ENCODE data around the gene ERP27. TPM values are rescaled to one million over a fixed set of nuclear protein-coding genes. Genes with fewer than 3 reads are reported as not detected.

ERP27 gene
- total RNA-seq, 4 donors from 2014 or later, result 0.42 TPM; not detected in 3

- H3K36me3 ChIP-seq, result no peaks in the 10 kb centered on the region
- DNase-seq, result no peak
- peak overlapping the region; percentile 66 to 72 (median 69) for H3K27ac ChIP-seq
- TF ChIP-seq CTCF (IDR thresholded peaks at IDR 0.05 in 4 of 5, conservative IDR thresholded peaks at IDR 0.05 in 1 of 5), result no peak
- no peak for TF ChIP-seq POLR2A (IDR thresholded peaks at IDR 0.05)
- H3K9me3 ChIP-seq, result no peaks in the 10 kb centered on the region
- in situ Hi-C loops (cut with MboI; ENCODE audit: low sequenced_read_pairs in 4 of 4) (no loop called here), intact Hi-C loops (cut with DNase I; ENCODE audit: low total_unique reads) (no loop called here)
- no peaks in the 10 kb centered on the region for H3K27me3 ChIP-seq
- no peak overlapping the region for H3K4me3 ChIP-seq
- ATAC-seq, result no peak
- peaks cover 0 to 13% of the 10 kb centered on the region in 2 donors for H3K4me1 ChIP-seq
Measured at GRCh38 chr12:14956905-14957304, 18.6 kb upstream of the ERP27 start.

GRCh38 chr12:14956024-14956891 is 17.9 kb upstream of the ERP27 start:
- intact Hi-C loops (cut with DNase I; ENCODE audit: low total_unique reads) (no loop called here), in situ Hi-C loops (cut with MboI; ENCODE audit: low sequenced_read_pairs in 4 of 4) (no loop called here)
- Histone ChIP-seq H3K4me3 (no peak overlapping the region), H3K9me3 (no peaks in the 10 kb centered on the region), H3K36me3 (no peaks in the 10 kb centered on the region), H3K27ac (peak overlapping the region; percentile 31 to 72 (median 69)), H3K4me1 (peaks cover 5 to 13% of the 10 kb centered on the region in 2 donors), H3K27me3 (no peaks in the 10 kb centered on the region)
- DNase-seq (no peak), ATAC-seq (no peak)
- no peak for TF ChIP-seq POLR2A (IDR thresholded peaks at IDR 0.05)
- no peak for TF ChIP-seq CTCF (IDR thresholded peaks at IDR 0.05 in 4 of 5, conservative IDR thresholded peaks at IDR 0.05 in 1 of 5)

GRCh38 chr12:14954269-14954668 is 15.9 kb upstream of the ERP27 start:
- ATAC-seq (no peak), DNase-seq (no peak)
- Histone ChIP-seq H3K27ac (peak overlapping the region; percentile 59 to 72 (median 68)), H3K9me3 (no peaks in the 10 kb centered on the region), H3K27me3 (no peaks in the 10 kb centered on the region), H3K4me1 (peaks cover 5 to 14% of the 10 kb centered on the region in 2 donors), H3K4me3 (no peak overlapping the region), H3K36me3 (no peaks in the 10 kb centered on the region)
- in situ Hi-C loops (cut with MboI; ENCODE audit: low sequenced_read_pairs in 4 of 4), result no loop called here
- TF ChIP-seq CTCF (IDR thresholded peaks at IDR 0.05 in 4 of 5, conservative IDR thresholded peaks at IDR 0.05 in 1 of 5) (no peak), POLR2A (IDR thresholded peaks at IDR 0.05) (no peak)
- intact Hi-C loops (cut with DNase I; ENCODE audit: low total_unique reads), result loop anchor here (5.0 kb wide), 1 partner anchor 52 kb away; no protein-coding TSS in a partner anchor

GRCh38 chr12:14953752-14954151 is 15.4 kb upstream of the ERP27 start:
- peaks cover 7 to 18% of the 10 kb centered on the region in 2 donors for H3K4me1 ChIP-seq
- DNase-seq, result no peak
- intact Hi-C loops (cut with DNase I; ENCODE audit: low total_unique reads), result loop anchor here (5.0 kb wide), 1 partner anchor 51 kb away; no protein-coding TSS in a partner anchor
- H3K4me3 ChIP-seq, result no peak overlapping the region
- in situ Hi-C loops (cut with MboI; ENCODE audit: low sequenced_read_pairs in 4 of 4), result no loop called here
- no peaks in the 10 kb centered on the region for H3K27me3 ChIP-seq
- H3K27ac ChIP-seq, result peak overlapping the region; percentile 59 to 72 (median 68)
- H3K9me3 ChIP-seq, result no peaks in the 10 kb centered on the region
- TF ChIP-seq POLR2A (IDR thresholded peaks at IDR 0.05) (no peak), CTCF (IDR thresholded peaks at IDR 0.05 in 4 of 5, conservative IDR thresholded peaks at IDR 0.05 in 1 of 5) (no peak)
- H3K36me3 ChIP-seq, result no peaks in the 10 kb centered on the region
- ATAC-seq, result no peak

Data from gastrocnemius medialis (tissue), 4 donors.